ENCODE results near the gene SEL1L2.

DNA sequence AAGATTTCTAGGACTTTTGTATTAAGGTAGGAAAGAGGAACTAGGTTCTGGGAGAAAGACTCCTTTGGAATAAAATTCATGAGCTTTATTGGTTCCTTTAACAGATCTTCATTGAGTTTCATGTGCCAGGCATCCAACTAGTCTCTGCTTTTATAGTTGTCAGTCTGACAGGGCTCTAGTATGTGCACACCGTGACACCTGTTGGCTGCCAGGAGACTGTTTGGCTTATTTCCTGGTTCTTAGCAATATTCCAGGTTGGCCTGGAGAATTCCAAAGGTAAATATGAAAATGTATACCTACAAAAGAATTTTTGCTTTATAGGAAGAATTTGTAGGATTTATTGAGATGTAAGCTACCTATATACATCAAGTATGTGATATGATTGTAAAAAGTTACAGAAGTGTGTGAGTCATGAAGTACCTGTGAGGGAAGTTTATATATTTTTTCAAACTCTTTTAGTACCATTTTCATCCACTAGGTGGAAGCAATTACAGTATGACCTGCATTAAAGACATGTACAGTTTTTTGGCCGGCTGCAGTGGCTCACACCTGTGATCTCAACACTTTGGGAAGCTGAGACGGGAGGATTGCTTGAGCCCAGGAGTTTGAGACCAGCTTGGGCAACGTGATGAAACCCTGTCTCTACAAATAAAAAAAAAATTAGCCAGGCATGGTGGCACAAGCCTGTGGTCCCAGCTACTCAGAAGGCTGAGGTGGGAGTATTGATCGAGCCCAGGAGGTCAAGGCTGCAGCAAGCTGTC is 170.3 kb downstream of the SEL1L2 start:
- TF ChIP-seq POLR2A (IDR thresholded peaks at IDR 0.05) (no peak), CTCF (IDR thresholded peaks at IDR 0.05) (peak; percentile 70 to 80 (median 75)), POLR2AphosphoS5 (IDR thresholded peaks at IDR 0.05) (no peak)
